Stimulated activated CD4-positive, alpha-beta T cell treated with anti-CD3 and anti-CD28 coated beads, TNF-alpha, amount 100 ng/mL, for 4 hours (primary cell): Measurements from ENCODE around the gene MINPP1.
"Not testable (repeated sequence)": the region's sequence is repeated elsewhere in the genome, so short reads cannot be mapped to it uniquely, and the experiment has no call there.

Source experiments
- DNase-seq, 3 experiments: peaks; one replicate each; pipeline ENCODE4 v3.0.0-alpha.2; 2020; ENCODE audit warnings: low read depth in 3 of 3

The MINPP1 gene

GRCh38 chr10:87575851-87576250 is 71.2 kb downstream of the MINPP1 start:
- no peak for DNase-seq

GRCh38 chr10:87578160-87578841 is 73.6 kb downstream of the MINPP1 start:
- DNase-seq: no peak

DNA sequence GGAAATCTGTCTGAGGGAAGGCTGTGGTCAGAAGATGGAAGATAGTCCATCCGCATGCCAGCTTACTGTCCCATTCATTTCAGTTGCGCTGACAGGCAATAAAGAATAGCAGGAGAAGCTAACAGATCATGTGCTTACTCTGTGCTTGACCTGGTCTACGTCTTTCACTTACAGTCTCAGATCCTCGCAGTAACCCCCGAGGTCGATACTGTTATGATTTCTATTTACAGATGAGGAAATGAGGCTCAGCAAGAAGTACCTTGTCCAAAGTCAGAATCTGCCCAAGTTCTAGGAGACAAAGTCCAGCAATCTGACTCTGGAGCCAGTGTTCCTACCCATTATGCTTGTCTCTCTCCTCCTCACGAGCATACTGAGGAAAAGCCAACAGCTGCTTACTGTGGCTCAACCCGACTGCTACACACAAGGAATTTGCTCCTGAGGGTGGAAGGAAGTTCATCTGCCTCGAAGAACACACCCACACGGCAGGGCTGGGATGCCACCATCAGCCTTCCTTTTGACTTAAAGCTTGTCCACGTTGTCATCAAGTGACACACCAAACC is 74.2 kb downstream of the MINPP1 start:
- no peak for DNase-seq

GRCh38 chr10:87579563-87579962 is 74.9 kb downstream of the MINPP1 start:
- no peak for DNase-seq

- no peak for DNase-seq
These were observed 75.3 kb downstream of the MINPP1 start for GRCh38 chr10:87580016-87580415.

DNA sequence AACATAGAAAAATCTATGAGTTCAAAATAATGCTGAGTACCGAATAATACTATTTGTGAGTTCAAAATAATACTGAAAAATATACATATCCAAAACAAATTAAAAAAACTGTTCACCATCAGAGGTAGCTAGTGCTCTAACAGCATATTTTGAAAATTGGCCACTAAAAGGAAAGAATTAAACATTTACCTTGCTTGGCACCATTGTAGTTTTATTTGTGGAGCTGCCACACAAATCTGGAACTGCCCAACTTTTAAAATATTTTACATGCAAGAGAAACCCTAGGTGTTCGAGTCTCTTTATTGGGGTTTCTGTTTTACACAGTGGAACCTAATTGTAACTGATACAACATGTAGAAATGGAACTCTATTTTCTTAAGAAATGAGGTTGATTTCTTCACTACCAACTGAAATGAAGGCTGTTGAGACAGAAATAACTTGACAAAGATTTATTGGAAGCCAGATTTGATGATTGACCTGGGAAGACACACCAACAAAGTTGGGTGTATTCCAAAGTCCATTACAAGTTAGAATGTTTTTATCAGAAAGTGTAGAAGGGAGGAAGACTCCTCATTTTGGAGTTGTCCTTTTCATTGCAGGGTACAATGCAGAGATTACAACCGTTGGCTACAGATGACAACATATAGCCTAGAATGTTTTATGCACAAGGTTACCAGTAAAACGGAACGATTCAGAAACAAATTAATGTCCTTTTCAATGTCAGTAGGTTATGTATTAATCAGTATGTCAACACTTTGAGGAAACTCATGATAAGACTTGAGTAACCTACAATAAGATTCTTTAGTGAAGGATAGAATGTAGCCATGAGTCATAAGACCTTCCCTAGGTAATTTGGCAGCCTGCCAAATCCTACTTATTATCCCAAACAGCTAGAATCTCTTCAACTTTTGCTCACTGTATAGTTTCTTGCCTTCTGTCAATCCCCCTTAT is 81.1 kb downstream of the MINPP1 start:
- no peak for DNase-seq

DNA sequence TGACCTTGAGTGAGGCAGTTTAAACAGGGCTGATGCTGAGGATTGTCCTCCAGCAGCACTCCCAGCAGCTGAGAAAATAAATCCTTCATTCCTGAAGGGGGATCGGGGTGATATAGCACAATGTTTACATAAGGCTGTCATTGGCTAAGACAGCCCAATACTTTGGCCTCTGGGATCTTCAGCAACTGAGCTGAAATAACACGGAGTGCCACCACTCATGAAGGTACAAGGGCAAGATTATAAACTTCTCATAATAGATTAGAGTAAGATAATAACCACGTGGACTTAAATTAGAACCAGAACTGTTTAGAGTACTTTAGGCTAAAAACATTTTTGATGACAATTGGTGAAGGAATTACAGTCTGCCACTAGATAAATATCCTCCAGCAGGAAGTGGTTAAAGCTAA is 85.0 kb downstream of the MINPP1 start:
- DNase-seq: no peak

GRCh38 chr10:87590705-87591588 is 86.3 kb downstream of the MINPP1 start:
- no peak for DNase-seq

GRCh38 chr10:87591589-87591886 is 86.8 kb downstream of the MINPP1 start:
- no peak for DNase-seq

- not testable (repeated sequence) for DNase-seq
These were observed 88.2 kb downstream of the MINPP1 start for GRCh38 chr10:87592920-87593319.

DNA sequence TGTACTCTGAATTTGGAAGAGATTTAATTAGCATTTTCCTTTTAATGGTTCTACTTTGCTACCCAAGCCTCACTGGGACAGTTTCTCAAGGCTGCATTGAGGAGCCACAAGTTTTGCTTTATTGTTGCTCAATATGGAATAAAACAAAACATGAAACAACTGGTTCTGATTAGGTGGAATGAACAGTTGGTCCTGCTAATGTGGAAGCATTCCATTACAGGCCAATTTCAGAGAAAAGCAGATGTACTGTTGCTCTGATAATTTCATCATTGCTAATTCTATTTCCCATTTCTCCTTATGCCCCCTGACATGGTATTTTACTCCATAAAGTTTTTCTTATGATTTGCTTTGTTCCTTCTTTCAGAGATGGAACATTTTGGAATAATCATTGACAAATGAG is 89.0 kb downstream of the MINPP1 start:
- no peak for DNase-seq

DNA sequence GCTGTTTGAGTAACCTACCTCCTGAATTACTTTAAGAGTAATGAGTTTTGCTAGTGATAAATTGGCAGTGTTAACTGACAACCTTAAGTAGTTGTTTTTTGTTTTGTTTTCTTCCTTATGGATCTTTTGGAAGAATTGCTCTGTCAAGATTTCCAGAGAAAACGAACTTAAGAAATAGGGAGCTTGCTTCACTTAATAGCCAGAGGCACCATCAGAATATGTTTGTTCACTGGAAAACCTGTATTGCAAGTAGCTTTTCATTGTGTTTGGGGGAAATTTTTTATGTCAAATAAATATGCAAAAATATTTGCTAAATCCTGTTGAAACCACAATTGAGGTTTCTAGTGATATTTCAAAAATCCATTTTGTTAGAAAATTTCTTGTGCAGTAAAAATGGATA is 89.5 kb downstream of the MINPP1 start:
- DNase-seq: no peak

- no peak for DNase-seq
These were observed 90.2 kb downstream of the MINPP1 start for GRCh38 chr10:87594864-87595263.

DNA sequence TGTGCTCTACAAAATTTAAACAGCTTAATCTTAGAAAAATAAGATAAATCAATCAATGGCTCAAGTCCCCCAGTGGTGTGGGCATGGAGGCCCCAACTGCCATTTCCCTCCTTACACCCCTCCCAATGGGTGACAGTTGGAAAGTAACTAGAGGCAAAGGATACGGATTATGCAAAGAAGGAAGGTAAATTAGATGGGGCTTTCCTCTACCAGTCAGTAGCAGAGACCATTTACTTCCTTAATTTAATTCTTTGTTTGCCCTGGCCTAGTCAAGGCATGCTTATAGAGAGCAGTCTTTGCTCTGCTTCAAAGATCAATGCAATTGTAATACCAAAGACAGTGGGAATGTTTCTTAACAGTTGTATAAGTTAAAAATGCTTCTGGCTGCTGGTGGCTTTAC is 91.7 kb downstream of the MINPP1 start:
- no peak for DNase-seq

GRCh38 chr10:87598700-87599099 is 94.0 kb downstream of the MINPP1 start:
- no peak for DNase-seq

GRCh38 chr10:87600581-87600980 is 95.9 kb downstream of the MINPP1 start:
- DNase-seq: no peak
